Measurements from ENCODE around the gene CYP2D6. TPM values are rescaled to one million over a fixed set of nuclear protein-coding genes. Genes with fewer than 3 reads are reported as not detected.

CYP2D6 gene
- total RNA-seq, 2 experiments from 2014 or later: 5.0 to 6.6 TPM

GRCh38 chr22:42083119-42083518 lies 47.5 kb downstream of the CYP2D6 start:
- H3K27me3 Mint-ChIP-seq: no peaks in the 10 kb centered on the region
- DNase-seq: no peak
- ChIA-PET POLR2A (no interaction called here), CTCF (interaction anchor here (0.6 to 6.2 kb wide), 2 partner anchors 7 to 36 kb away, joined by 3 to 50 read pairs; partner anchors contain the start of gene NDUFA6)
- H3K36me3 Mint-ChIP-seq (ENCODE audit: low read depth): peaks cover 46% of the 10 kb centered on the region
- H3K27ac Mint-ChIP-seq: peak overlapping the region; percentile 25
- no peaks in the 10 kb centered on the region for H3K9me3 Mint-ChIP-seq
- no peak overlapping the region for H3K4me3 Mint-ChIP-seq
- H3K4me1 Mint-ChIP-seq: peaks cover 32% of the 10 kb centered on the region

GRCh38 chr22:42080287-42080686 lies 50.3 kb downstream of the CYP2D6 start:
- DNase-seq: peak; percentile 25
- Mint-ChIP-seq H3K4me1 (peaks cover 31% of the 10 kb centered on the region), H3K27me3 (no peaks in the 10 kb centered on the region)

GRCh38 chr22:42079319-42080251 lies 51.0 kb downstream of the CYP2D6 start, which contains the start of gene SMDT1:
Gene SMDT1 (plus strand): TSS chr22:42079700. CDS start chr22:42079769, 69 bp downstream.
- Mint-ChIP-seq H3K4me1 (peaks cover 37% of the 10 kb centered on the region), H3K27me3 (no peaks in the 10 kb centered on the region), H3K27ac (peak within 1 kb of the TSS; percentile 96), H3K4me3 (peak within 1 kb of the TSS; percentile 96), H3K36me3 (ENCODE audit: low read depth) (peaks cover 27% of the 10 kb centered on the region), H3K9me3 (no peaks in the 10 kb centered on the region)
- ChIA-PET POLR2A (interaction anchor here (0.6 to 1.2 kb wide), 5 partner anchors 9 to 535 kb away, joined by 3 to 4 read pairs (median 3); partner anchors contain the start of genes NDUFA6 and POLDIP3), CTCF (interaction anchor here (1.1 to 6.2 kb wide), 4 partner anchors 10 to 46 kb away, joined by 3 to 50 read pairs (median 8); partner anchors contain the start of genes NAGA and NDUFA6)
- DNase-seq: peak; percentile 99

More at GRCh38 chr22:42080287-42080686, 50.3 kb downstream of the CYP2D6 start:
- ChIA-PET CTCF (interaction anchor here (1.1 to 6.2 kb wide), 3 partner anchors 10 to 37 kb away, joined by 3 to 50 read pairs (median 10); partner anchors contain the start of genes NAGA and NDUFA6), POLR2A (interaction anchor here (1.1 to 1.2 kb wide), 2 partner anchors 9 to 358 kb away, joined by 3 to 4 read pairs; no protein-coding TSS in a partner anchor)
- Mint-ChIP-seq H3K9me3 (no peaks in the 10 kb centered on the region), H3K36me3 (ENCODE audit: low read depth) (peaks cover 27% of the 10 kb centered on the region), H3K27ac (peak overlapping the region; percentile 96), H3K4me3 (peak overlapping the region; percentile 96)

- H3K27ac Mint-ChIP-seq: peak overlapping the region; percentile 96
- no peaks in the 10 kb centered on the region for H3K27me3 Mint-ChIP-seq
- peak overlapping the region; percentile 96 for H3K4me3 Mint-ChIP-seq
- ChIA-PET POLR2A (interaction anchor here (0.6 to 1.0 kb wide), 2 partner anchors 12 to 536 kb away, joined by 3 read pairs; partner anchors contain the start of genes NDUFA6 and POLDIP3), CTCF (interaction anchor here (0.7 to 6.2 kb wide), 4 partner anchors 9 to 164 kb away, joined by 3 to 50 read pairs (median 8); partner anchors contain the start of genes NAGA and NDUFA6)
- no peak for DNase-seq
- peaks cover 21% of the 10 kb centered on the region for H3K36me3 Mint-ChIP-seq (ENCODE audit: low read depth)
- H3K4me1 Mint-ChIP-seq: peaks cover 37% of the 10 kb centered on the region
- no peaks in the 10 kb centered on the region for H3K9me3 Mint-ChIP-seq
Measured at GRCh38 chr22:42078469-42079318, 51.9 kb downstream of the CYP2D6 start.

GRCh38 chr22:42077486-42078125 lies 53.0 kb downstream of the CYP2D6 start:
- H3K36me3 Mint-ChIP-seq (ENCODE audit: low read depth): peaks cover 13% of the 10 kb centered on the region
- no peaks in the 10 kb centered on the region for H3K27me3 Mint-ChIP-seq
- H3K4me1 Mint-ChIP-seq: peaks cover 42% of the 10 kb centered on the region
- no peak for DNase-seq
- ChIA-PET POLR2A (no interaction called here), CTCF (interaction anchor here (2.6 to 6.2 kb wide), 2 partner anchors 8 to 13 kb away, joined by 10 to 50 read pairs; partner anchors contain the start of genes NAGA and NDUFA6)
- H3K4me3 Mint-ChIP-seq: no peak overlapping the region
- H3K9me3 Mint-ChIP-seq: no peaks in the 10 kb centered on the region
- H3K27ac Mint-ChIP-seq: peak overlapping the region; percentile 96

- DNase-seq: no peak
- POLR2A ChIA-PET: no interaction called here
- CTCF ChIA-PET: interaction anchor here (2.5 to 6.2 kb wide), 2 partner anchors 13 kb away, joined by 19 to 50 read pairs; partner anchors contain the start of gene NDUFA6
- Mint-ChIP-seq H3K27me3 (no peaks in the 10 kb centered on the region), H3K4me1 (peaks cover 40% of the 10 kb centered on the region), H3K36me3 (ENCODE audit: low read depth) (peaks cover 7% of the 10 kb centered on the region), H3K27ac (no peak overlapping the region), H3K9me3 (no peaks in the 10 kb centered on the region), H3K4me3 (no peak overlapping the region)
Measured at GRCh38 chr22:42076764-42077485, 53.7 kb downstream of the CYP2D6 start.

Other genes starting within 250 kb of the CYP2D6 start
- not detected for gene SHISA8, start 215.7 kb downstream of the CYP2D6 start, total RNA-seq
- gene TNFRSF13C, start 204.0 kb downstream of the CYP2D6 start, total RNA-seq: 1 to 10 TPM; 1.3 to 1.7 TPM
- gene CENPM, start 183.7 kb downstream of the CYP2D6 start, total RNA-seq: 10 to 100 TPM; 76.6 to 92.0 TPM
- 1 to 10 TPM; 1.4 to 1.6 TPM for gene SEPTIN3, start 161.4 kb downstream of the CYP2D6 start, total RNA-seq
- 1 to 10 TPM; 1.5 to 1.6 TPM for gene WBP2NL, start 132.0 kb downstream of the CYP2D6 start, total RNA-seq
- 10 to 100 TPM; 22.4 to 23.0 TPM for gene NAGA, start 60.0 kb downstream of the CYP2D6 start, total RNA-seq
- 1 to 10 TPM; 1.8 to 2.6 TPM for gene PHETA2, start 56.6 kb downstream of the CYP2D6 start, total RNA-seq
- 10 to 100 TPM; 62.4 to 95.6 TPM for gene SMDT1, start 51.1 kb downstream of the CYP2D6 start, total RNA-seq
- gene NDUFA6, start 40.0 kb downstream of the CYP2D6 start, total RNA-seq: 10 to 100 TPM; 85.9 to 89.8 TPM
- gene TCF20, start 139.8 kb upstream of the CYP2D6 start, total RNA-seq: 10 to 100 TPM; 82.1 to 87.1 TPM

Measured in activated CD4-positive, alpha-beta T cell treated with anti-CD3 and anti-CD28 coated beads, Interleukin-2, amount 10 ng/mL, durations not matched to agents 7 days and 5 days (primary cell).